Loucy (cell line): ENCODE measurements around the gene ARHGAP15.

Experiments
- H2AFZ ChIP-seq: fragments of 200-600 bp; sonication (generic); 2 replicates; pipeline ENCODE4 v1.6.0; 2016; ENCODE audit warnings: antibody characterized with exemption, mild to moderate bottlenecking, low read length, moderate library complexity
- H3F3A ChIP-seq: fragments of 200-600 bp; 2 replicates; pipeline ENCODE4 v1.6.0; 2016; ENCODE audit warnings: antibody characterized with exemption, low read depth, mild to moderate bottlenecking
- H3K27me3 ChIP-seq: fragments of 200-600 bp; sonication (generic); 2 replicates; pipeline ENCODE4 v1.6.1; 2014; ENCODE audit warnings: low read length, mild to moderate bottlenecking; ENCODE audit not compliant: insufficient read depth, poor library complexity, severe bottlenecking
- H3K36me3 ChIP-seq: fragments of 200-600 bp; sonication (generic); 2 replicates; pipeline ENCODE4 v1.6.1; 2016; ENCODE audit warnings: low read length; ENCODE audit not compliant: insufficient read depth
- H3K4me1 ChIP-seq: fragments of 200-600 bp; sonication (generic); 2 replicates; pipeline ENCODE4 v1.5.1; 2014; ENCODE audit warnings: low read length, mild to moderate bottlenecking; ENCODE audit not compliant: insufficient read depth, poor library complexity, severe bottlenecking
- H3K4me2 ChIP-seq: fragments of 200-600 bp; sonication (generic); 2 replicates; pipeline ENCODE4 v1.6.0; 2014; ENCODE audit warnings: antibody characterized with exemption, low read length, low read depth, mild to moderate bottlenecking; ENCODE audit not compliant: poor library complexity, severe bottlenecking
- H3K4me3 ChIP-seq: fragments of 200-600 bp; sonication (generic); 2 replicates; pipeline ENCODE4 v1.5.1; 2014; ENCODE audit warnings: low read length, mild to moderate bottlenecking, mixed read lengths; ENCODE audit not compliant: poor library complexity, severe bottlenecking
- H3K79me2 ChIP-seq: fragments of 200-600 bp; sonication (generic); 2 replicates; pipeline ENCODE4 v1.6.1; 2014; ENCODE audit warnings: low read length; ENCODE audit not compliant: insufficient read depth
- H3K9ac ChIP-seq: fragments of 200-600 bp; sonication (generic); 2 replicates; pipeline ENCODE4 v1.6.0; 2014; ENCODE audit warnings: mild to moderate bottlenecking, low read depth, low read length, moderate library complexity; ENCODE audit not compliant: poor library complexity, severe bottlenecking
- H3K9me2 ChIP-seq: fragments of 200-600 bp; sonication (generic); replicated peaks from 2 replicates; pipeline ENCODE4 v1.6.1; 2016; ENCODE audit warnings: low read depth, low read length, mixed read lengths
- H3K9me3 ChIP-seq: fragments of 200-600 bp; sonication (generic); 2 replicates; pipeline ENCODE4 v1.6.1; 2014; ENCODE audit warnings: mild to moderate bottlenecking, antibody characterized with exemption, low read length, low read depth; ENCODE audit not compliant: insufficient read depth
- H4K20me1 ChIP-seq: fragments of 200-600 bp; sonication (generic); 2 replicates; pipeline ENCODE4 v1.6.0; 2014; ENCODE audit warnings: antibody characterized with exemption, low read length, mild to moderate bottlenecking; ENCODE audit not compliant: insufficient read depth, poor library complexity, severe bottlenecking
- EZH2phosphoT487 ChIP-seq: fragments of 200-600 bp; IDR thresholded peaks from 2 replicates; pipeline ENCODE4 v1.6.1; 2018; ENCODE audit warnings: antibody characterized with exemption, mild to moderate bottlenecking, moderate library complexity, borderline replicate concordance
- TF ChIP-seq, protein P1 (sequence below): fragments of 200-600 bp; sonication (generic); conservative IDR thresholded peaks from 2 replicates; pipeline ENCODE4 v1.5.1; 2014; ENCODE audit warnings: mild to moderate bottlenecking, antibody characterized with exemption, low read length

Gene ARHGAP15

DNA sequence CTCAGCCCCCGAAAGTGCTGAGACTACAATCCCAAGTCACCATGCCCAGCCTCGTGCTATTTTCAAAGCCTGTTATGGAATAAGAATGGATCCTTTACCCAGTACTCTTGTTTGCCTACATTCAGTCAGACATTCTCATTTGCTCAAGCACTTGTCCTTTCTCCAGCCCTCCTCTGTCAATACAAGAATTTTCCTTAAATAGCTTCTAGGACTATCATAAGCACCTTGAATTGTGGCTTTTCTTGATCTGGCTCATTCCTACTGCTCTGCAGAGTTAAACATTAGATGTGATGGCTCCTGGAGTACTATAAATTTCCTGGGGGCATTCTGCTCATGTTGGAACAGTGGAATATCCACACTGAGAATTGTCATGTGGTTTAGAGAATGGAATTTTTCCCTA is 506.1 kb downstream of the ARHGAP15 start:
- Histone ChIP-seq H3K9me3 (no peaks in the 10 kb centered on the region), H3K9ac (no peak overlapping the region), H3F3A (no peaks in the 10 kb centered on the region), H4K20me1 (no peaks in the 10 kb centered on the region), H3K4me2 (no peak overlapping the region), H2AFZ (no peak overlapping the region), H3K4me1 (no peaks in the 10 kb centered on the region), H3K4me3 (no peak overlapping the region), H3K36me3 (peaks cover 45% of the 10 kb centered on the region), H3K79me2 (no peaks in the 10 kb centered on the region), H3K9me2 (no peaks in the 10 kb centered on the region), H3K27me3 (no peaks in the 10 kb centered on the region)
- TF ChIP-seq EZH2phosphoT487 = no peak
- TF ChIP-seq, protein P1, sequence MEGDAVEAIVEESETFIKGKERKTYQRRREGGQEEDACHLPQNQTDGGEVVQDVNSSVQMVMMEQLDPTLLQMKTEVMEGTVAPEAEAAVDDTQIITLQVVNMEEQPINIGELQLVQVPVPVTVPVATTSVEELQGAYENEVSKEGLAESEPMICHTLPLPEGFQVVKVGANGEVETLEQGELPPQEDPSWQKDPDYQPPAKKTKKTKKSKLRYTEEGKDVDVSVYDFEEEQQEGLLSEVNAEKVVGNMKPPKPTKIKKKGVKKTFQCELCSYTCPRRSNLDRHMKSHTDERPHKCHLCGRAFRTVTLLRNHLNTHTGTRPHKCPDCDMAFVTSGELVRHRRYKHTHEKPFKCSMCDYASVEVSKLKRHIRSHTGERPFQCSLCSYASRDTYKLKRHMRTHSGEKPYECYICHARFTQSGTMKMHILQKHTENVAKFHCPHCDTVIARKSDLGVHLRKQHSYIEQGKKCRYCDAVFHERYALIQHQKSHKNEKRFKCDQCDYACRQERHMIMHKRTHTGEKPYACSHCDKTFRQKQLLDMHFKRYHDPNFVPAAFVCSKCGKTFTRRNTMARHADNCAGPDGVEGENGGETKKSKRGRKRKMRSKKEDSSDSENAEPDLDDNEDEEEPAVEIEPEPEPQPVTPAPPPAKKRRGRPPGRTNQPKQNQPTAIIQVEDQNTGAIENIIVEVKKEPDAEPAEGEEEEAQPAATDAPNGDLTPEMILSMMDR = no peak

DNA sequence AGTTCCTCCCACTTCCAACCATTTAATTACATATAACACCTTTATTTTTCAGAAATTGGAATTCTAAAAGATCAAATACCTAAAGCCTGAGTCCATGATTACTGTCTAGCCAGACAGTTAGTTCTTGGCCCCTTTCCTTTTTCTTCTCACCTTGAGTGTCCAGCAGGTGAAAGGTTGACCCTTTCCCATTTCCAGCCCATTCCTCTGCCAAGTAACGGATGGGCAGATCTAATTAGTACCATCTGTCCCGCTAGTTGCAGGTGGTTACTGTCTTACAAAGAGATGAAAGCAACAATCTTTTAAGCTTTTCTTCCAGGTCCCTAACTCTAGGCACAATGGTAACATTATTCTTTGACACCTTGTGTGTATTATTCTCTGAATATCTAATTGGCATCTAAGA is 506.7 kb downstream of the ARHGAP15 start:
- H3K4me2 ChIP-seq = no peak overlapping the region
- no peaks in the 10 kb centered on the region for H3K9me2 ChIP-seq
- H3K27me3 ChIP-seq = no peaks in the 10 kb centered on the region
- no peak overlapping the region for H3K4me3 ChIP-seq
- H2AFZ ChIP-seq = no peak overlapping the region
- no peaks in the 10 kb centered on the region for H4K20me1 ChIP-seq
- TF ChIP-seq, protein P1 = no peak
- H3F3A ChIP-seq = no peaks in the 10 kb centered on the region
- H3K79me2 ChIP-seq = no peaks in the 10 kb centered on the region
- no peaks in the 10 kb centered on the region for H3K9me3 ChIP-seq
- H3K36me3 ChIP-seq = peaks cover 45% of the 10 kb centered on the region
- H3K9ac ChIP-seq = no peak overlapping the region
- H3K4me1 ChIP-seq = no peaks in the 10 kb centered on the region

DNA sequence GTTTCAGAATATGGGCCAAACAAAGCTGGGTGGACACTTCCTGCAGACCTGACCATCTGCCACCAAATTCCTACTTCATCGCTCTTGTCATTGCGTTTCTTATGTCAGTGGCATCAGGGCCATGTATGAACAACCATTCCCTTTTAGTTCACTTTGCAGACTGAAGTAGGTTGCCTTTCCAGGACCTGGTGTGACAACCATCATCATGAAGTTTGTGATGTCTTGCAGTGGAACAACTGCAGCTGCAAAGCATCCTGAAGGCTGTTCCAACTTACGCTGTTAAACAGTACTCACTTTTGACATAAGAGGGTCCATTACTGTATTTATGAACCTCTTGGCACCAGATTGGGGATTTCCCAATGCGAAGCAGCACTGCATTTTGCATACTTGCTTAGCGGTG is 511.6 kb downstream of the ARHGAP15 start:
- H3K4me2 ChIP-seq = no peak overlapping the region
- no peaks in the 10 kb centered on the region for H3K4me1 ChIP-seq
- no peaks in the 10 kb centered on the region for H3K9me3 ChIP-seq
- H3K9ac ChIP-seq = no peak overlapping the region
- no peak for TF ChIP-seq EZH2phosphoT487
- TF ChIP-seq, protein P1 = no peak
- no peaks in the 10 kb centered on the region for H3K9me2 ChIP-seq
- peaks cover 29% of the 10 kb centered on the region for H3K36me3 ChIP-seq
- no peaks in the 10 kb centered on the region for H3F3A ChIP-seq
- no peak overlapping the region for H3K4me3 ChIP-seq
- H3K27me3 ChIP-seq = no peaks in the 10 kb centered on the region
- no peaks in the 10 kb centered on the region for H4K20me1 ChIP-seq
- no peak overlapping the region for H2AFZ ChIP-seq
- H3K79me2 ChIP-seq = no peaks in the 10 kb centered on the region
